Endothelial cell of umbilical vein (primary cell): ENCODE results near the gene PROK1. TPM values are rescaled to one million over a fixed set of nuclear protein-coding genes. Genes with fewer than 3 reads are reported as not detected.

Experiments used
- BruUV-seq: library from RNA; stranded (reverse); fragments of 400-500 nt; replicated peaks from 2 replicates; lab custom pipeline; 2021; lab: Mats Ljungman, UMichigan
- CTCF ChIA-PET: fragments of 300-600, 350-600 bp; sonication (Branson Sonifier 250); formaldehyde crosslinking; loops from one replicate; lab custom pipeline; 2021; ENCODE audit warnings: antibody characterized with exemption, inconsistent platforms; lab: Charles Lee
- POLR2A ChIA-PET: fragments of 300-600, 350-600 bp; sonication (Branson Sonifier 250); formaldehyde crosslinking; loops from one replicate; lab custom pipeline; 2021; ENCODE audit warnings: antibody characterized with exemption, inconsistent platforms; lab: Charles Lee
- DNase-seq: peaks from one replicate; pipeline ENCODE4 v3.0.0-alpha.2; 2011; ENCODE audit warnings: low read depth, low spot score
- FAIRE-seq: peaks from 2 replicates; lab custom pipeline; 2011; peaks lifted over from hg19 to GRCh38; lab: Jason Lieb, UNC
- H2AFZ ChIP-seq: 2 replicates; pipeline ENCODE4 v1.6.0; 2012; ENCODE audit warnings: low read depth, low read length, control low read depth, inconsistent platforms
- H3K27ac ChIP-seq: 2 replicates; pipeline ENCODE4 v1.5.1; 2011; ENCODE audit warnings: low read depth, mild to moderate bottlenecking, control low read depth, low read length, moderate library complexity; ENCODE audit not compliant: insufficient read depth
- H3K27me3 ChIP-seq, 2 experiments: 2 replicates each; pipeline versions ENCODE4 v1.6.0 to v1.6.1; 2011; ENCODE audit warnings: low read length in 2 of 2, mixed read lengths in 1 of 2; ENCODE audit not compliant: control insufficient read depth in 2 of 2, insufficient read depth in 2 of 2
- H3K36me3 ChIP-seq, 2 experiments: 2 replicates in 1 of 2; 3 replicates in 1 of 2; pipeline ENCODE4 v1.5.1; 2011; ENCODE audit warnings: low read length in 2 of 2, mild to moderate bottlenecking in 1 of 2, moderate library complexity in 1 of 2; ENCODE audit not compliant: control insufficient read depth in 2 of 2, insufficient read depth in 2 of 2; ENCODE audit errors: extremely low read depth in 1 of 2
- H3K4me1 ChIP-seq: 3 replicates; pipeline ENCODE4 v1.5.1; 2011; ENCODE audit warnings: mild to moderate bottlenecking, low read length; ENCODE audit not compliant: control insufficient read depth, insufficient read depth; ENCODE audit errors: extremely low read depth
- H3K4me2 ChIP-seq: 2 replicates; pipeline ENCODE4 v1.6.1; 2011; ENCODE audit warnings: low read length, control low read depth, mixed read lengths; ENCODE audit not compliant: insufficient read depth
- H3K4me3 ChIP-seq, 3 experiments: fragments of 200-600 bp in 1 of 3; sonication (generic), shearing (Covaris generic) in 1 of 3; replicated peaks in 1 of 3; 2 replicates each; pipeline ENCODE4 v1.5.1; 2011 to 2016; ENCODE audit warnings: control low read depth in 3 of 3, low read length in 3 of 3, mild to moderate bottlenecking in 2 of 3, inconsistent platforms in 1 of 3, low read depth in 1 of 3, moderate library complexity in 1 of 3; ENCODE audit not compliant: insufficient read depth in 1 of 3
- H3K79me2 ChIP-seq: 2 replicates; pipeline ENCODE4 v1.6.0; 2012; ENCODE audit warnings: low read length, inconsistent platforms; ENCODE audit not compliant: control insufficient read depth, insufficient read depth
- H3K9ac ChIP-seq: replicated peaks from 2 replicates; pipeline ENCODE3; 2011; ENCODE audit warnings: low read length, control low read depth; ENCODE audit not compliant: insufficient read depth; ENCODE audit errors: extremely low read depth
- H3K9me1 ChIP-seq: replicated peaks from 3 replicates; pipeline ENCODE4 v1.6.0; 2011; ENCODE audit warnings: mild to moderate bottlenecking, low read length; ENCODE audit not compliant: control insufficient read depth, insufficient read depth; ENCODE audit errors: extremely low read depth
- H3K9me3 ChIP-seq: replicated peaks from 2 replicates; pipeline ENCODE4 v1.5.1; 2012; ENCODE audit warnings: low read length, inconsistent platforms; ENCODE audit not compliant: control insufficient read depth, insufficient read depth
- H4K20me1 ChIP-seq: replicated peaks from 2 replicates; pipeline ENCODE3; 2011; ENCODE audit warnings: mild to moderate bottlenecking, low read length; ENCODE audit not compliant: control insufficient read depth, insufficient read depth; ENCODE audit errors: extremely low read depth
- EZH2 ChIP-seq: IDR thresholded peaks from 2 replicates; pipeline ENCODE4 v1.6.1; 2012; ENCODE audit warnings: borderline replicate concordance, low read depth, mild to moderate bottlenecking, moderate library complexity, low read length, inconsistent platforms; ENCODE audit not compliant: severe bottlenecking
- FOS ChIP-seq: IDR thresholded peaks from 2 replicates; pipeline ENCODE4 v1.6.1; 2011; ENCODE audit warnings: mild to moderate bottlenecking, low read length, moderate library complexity, borderline replicate concordance; ENCODE audit not compliant: insufficient read depth
- GATA2 ChIP-seq: IDR thresholded peaks from 2 replicates; pipeline ENCODE4 v1.7.0; 2011; ENCODE audit warnings: low read depth, mild to moderate bottlenecking, moderate library complexity, mixed read lengths, low read length; ENCODE audit not compliant: insufficient read length, insufficient read depth
- JUN ChIP-seq: IDR thresholded peaks from 2 replicates; pipeline ENCODE4 v1.6.1; 2011; ENCODE audit warnings: borderline replicate concordance, low read depth; ENCODE audit not compliant: insufficient read length, insufficient read depth
- MYC ChIP-seq: IDR thresholded peaks from one replicate; pipeline ENCODE4 v1.6.1; 2011; ENCODE audit warnings: mild to moderate bottlenecking, low read depth, low read length
- POLR2A ChIP-seq: IDR thresholded peaks from 2 replicates; pipeline ENCODE4 v1.6.1; 2012; ENCODE audit warnings: low read depth, mild to moderate bottlenecking, control low read depth, low read length
- POLR2AphosphoS5 ChIP-seq: IDR thresholded peaks from 2 replicates; pipeline ENCODE4 v1.6.1; 2012; ENCODE audit warnings: low read depth, mild to moderate bottlenecking, control low read depth, low read length, moderate library complexity; ENCODE audit not compliant: insufficient read depth
- dilution Hi-C: fragments of 300-500 bp; cut with MboI; formaldehyde crosslinking; loops from one replicate; pipeline ENCODE4 v1.15.0; 2019; ENCODE audit warnings: low sequenced_read_pairs; ENCODE audit not compliant: extremely low pct_ligation_motif_present
- intact Hi-C: fragments of 100-400 bp; cut with micrococcal nuclease; formaldehyde crosslinking; loops from one replicate; pipeline ENCODE4 v1.10.0; 2022
- polyA plus RNA-seq, 4 experiments: library from polyadenylated mRNA; depleted of rRNA in 3 of 4; stranded (reverse) in 3 of 4; unstranded in 1 of 4; fragments of >200 nt; gene quantifications; 2 replicates each; pipeline versions ENCODE4 v1.2.1 to v1.2.3, GENCODE V29; 2011 to 2012; ENCODE audit warnings: missing spikeins in 1 of 4
- total RNA-seq: library from RNA; stranded (reverse); gene quantifications from 2 replicates; pipeline ENCODE4 v1.2.3, GENCODE V29; 2021
- TF ChIP-seq, protein P1 (sequence below): IDR thresholded peaks from 2 replicates; pipeline ENCODE4 v1.6.1; 2011; ENCODE audit not compliant: insufficient read depth, insufficient read length
- TF ChIP-seq, protein P2 (sequence below), 2 donors: IDR thresholded peaks; 1 replicate in 1 of 2; 2 replicates in 1 of 2; pipeline ENCODE4 v1.5.1; 2011; ENCODE audit warnings: low read length in 2 of 2, mild to moderate bottlenecking in 2 of 2, moderate library complexity in 2 of 2, control low read depth in 1 of 2, inconsistent platforms in 1 of 2, low read depth in 1 of 2; ENCODE audit not compliant: insufficient read depth in 1 of 2; ENCODE audit errors: extremely low read depth in 1 of 2

The PROK1 gene
- total and polyA plus RNA-seq, 2 donors (not counting 3 experiments of a cell fraction or from before 2014, with no cell fraction given) = not detected

DNA sequence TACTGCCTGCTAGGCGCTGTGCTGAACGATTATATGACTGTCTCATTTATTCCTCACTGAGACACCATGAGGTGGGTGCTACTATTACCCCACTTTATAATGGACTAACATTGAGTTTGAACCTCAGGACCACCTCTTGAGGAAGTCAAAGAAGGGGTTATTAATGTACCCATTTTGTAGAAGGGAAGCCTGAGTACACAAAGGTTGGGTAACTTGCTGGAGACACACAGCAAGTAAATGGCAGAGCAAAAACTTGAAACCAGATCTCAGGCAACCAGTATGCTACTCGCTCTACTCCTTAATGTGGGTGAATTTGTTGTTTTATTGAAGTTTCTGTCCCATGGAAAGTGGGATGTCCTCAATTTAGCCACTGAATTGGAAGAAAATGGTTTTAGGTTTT, 37.9 kb downstream of the PROK1 start:
- H3K4me1 ChIP-seq = no peaks in the 10 kb centered on the region
- no TSS peak for BruUV-seq
- no peaks in the 10 kb centered on the region for H4K20me1 ChIP-seq
- no peak overlapping the region for H3K4me3 ChIP-seq
- no peak overlapping the region for H3K4me2 ChIP-seq
- ChIA-PET CTCF (no interaction called here), POLR2A (no interaction called here)
- dilution Hi-C loops = no loop called here
- H3K9me1 ChIP-seq = no peaks in the 10 kb centered on the region
- H3K79me2 ChIP-seq = no peaks in the 10 kb centered on the region
- no peaks in the 10 kb centered on the region for H3K36me3 ChIP-seq
- H2AFZ ChIP-seq = no peak overlapping the region
- no peak for DNase-seq
- FAIRE-seq = no peak
- intact Hi-C loops = no loop called here
- no peak for TF ChIP-seq GATA2
- no peak for TF ChIP-seq POLR2A
- no peak for TF ChIP-seq FOS
- TF ChIP-seq MYC = no peak
- no peak for TF ChIP-seq JUN
- TF ChIP-seq, protein P1, sequence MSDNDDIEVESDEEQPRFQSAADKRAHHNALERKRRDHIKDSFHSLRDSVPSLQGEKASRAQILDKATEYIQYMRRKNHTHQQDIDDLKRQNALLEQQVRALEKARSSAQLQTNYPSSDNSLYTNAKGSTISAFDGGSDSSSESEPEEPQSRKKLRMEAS = no peak
- TF ChIP-seq EZH2 = no peak
- no peak for TF ChIP-seq POLR2AphosphoS5
- TF ChIP-seq, protein P2, sequence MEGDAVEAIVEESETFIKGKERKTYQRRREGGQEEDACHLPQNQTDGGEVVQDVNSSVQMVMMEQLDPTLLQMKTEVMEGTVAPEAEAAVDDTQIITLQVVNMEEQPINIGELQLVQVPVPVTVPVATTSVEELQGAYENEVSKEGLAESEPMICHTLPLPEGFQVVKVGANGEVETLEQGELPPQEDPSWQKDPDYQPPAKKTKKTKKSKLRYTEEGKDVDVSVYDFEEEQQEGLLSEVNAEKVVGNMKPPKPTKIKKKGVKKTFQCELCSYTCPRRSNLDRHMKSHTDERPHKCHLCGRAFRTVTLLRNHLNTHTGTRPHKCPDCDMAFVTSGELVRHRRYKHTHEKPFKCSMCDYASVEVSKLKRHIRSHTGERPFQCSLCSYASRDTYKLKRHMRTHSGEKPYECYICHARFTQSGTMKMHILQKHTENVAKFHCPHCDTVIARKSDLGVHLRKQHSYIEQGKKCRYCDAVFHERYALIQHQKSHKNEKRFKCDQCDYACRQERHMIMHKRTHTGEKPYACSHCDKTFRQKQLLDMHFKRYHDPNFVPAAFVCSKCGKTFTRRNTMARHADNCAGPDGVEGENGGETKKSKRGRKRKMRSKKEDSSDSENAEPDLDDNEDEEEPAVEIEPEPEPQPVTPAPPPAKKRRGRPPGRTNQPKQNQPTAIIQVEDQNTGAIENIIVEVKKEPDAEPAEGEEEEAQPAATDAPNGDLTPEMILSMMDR (IDR thresholded peaks at IDR 0.05; ENCODE audit: extremely low read depth in 1 of 2, insufficient read depth in 1 of 2, low read depth in 1 of 2, low read length in 2 of 2) = no peak
- H3K27ac ChIP-seq = no peak overlapping the region
- H3K9ac ChIP-seq = no peak overlapping the region
- H3K27me3 ChIP-seq = no peaks in the 10 kb centered on the region
- no peaks in the 10 kb centered on the region for H3K9me3 ChIP-seq
